ENCODE data around the gene HOXC12.
A peak's percentile ranks its signal among the peaks of the same experiment; 100 is the strongest.

HOXC12 gene

GRCh38 chr12:53927220-53928029, 27.3 kb upstream of the HOXC12 start:
- no peak overlapping the region for H3K4me3 ChIP-seq (ENCODE audit: severe bottlenecking)
- H3K27ac ChIP-seq (ENCODE audit: poor library complexity, severe bottlenecking), result no peak overlapping the region
- TF ChIP-seq CTCF (IDR thresholded peaks at IDR 0.05; ENCODE audit: poor library complexity, severe bottlenecking), result no peak
- DNase-seq (ENCODE audit: low spot score), result no peak
- H3K4me1 ChIP-seq (ENCODE audit: insufficient read depth, poor library complexity, severe bottlenecking), result no peaks in the 10 kb centered on the region
- no peak for ATAC-seq (ENCODE audit: low read depth)
- H3K36me3 ChIP-seq (ENCODE audit: low read depth), result no peaks in the 10 kb centered on the region
- H3K27me3 ChIP-seq (ENCODE audit: insufficient read depth, poor library complexity, severe bottlenecking), result peaks cover 87% of the 10 kb centered on the region
- H3K9me3 ChIP-seq (ENCODE audit: severe bottlenecking), result no peaks in the 10 kb centered on the region

GRCh38 chr12:53928054-53928835, 26.5 kb upstream of the HOXC12 start:
- no peak for DNase-seq (ENCODE audit: low spot score)
- TF ChIP-seq CTCF (IDR thresholded peaks at IDR 0.05; ENCODE audit: poor library complexity, severe bottlenecking), result no peak
- peak; percentile 48; the same call in 1 of the 3 replicates for ATAC-seq (ENCODE audit: low read depth)
- Histone ChIP-seq H3K27ac (ENCODE audit: poor library complexity, severe bottlenecking) (no peak overlapping the region), H3K9me3 (ENCODE audit: severe bottlenecking) (no peaks in the 10 kb centered on the region), H3K27me3 (ENCODE audit: insufficient read depth, poor library complexity, severe bottlenecking) (peaks cover 96% of the 10 kb centered on the region), H3K4me1 (ENCODE audit: insufficient read depth, poor library complexity, severe bottlenecking) (no peaks in the 10 kb centered on the region), H3K4me3 (ENCODE audit: severe bottlenecking) (no peak overlapping the region), H3K36me3 (ENCODE audit: low read depth) (no peaks in the 10 kb centered on the region)

GRCh38 chr12:53929527-53929926, 25.2 kb upstream of the HOXC12 start:
- H3K27ac ChIP-seq (ENCODE audit: poor library complexity, severe bottlenecking), result no peak overlapping the region
- peaks cover 97% of the 10 kb centered on the region for H3K27me3 ChIP-seq (ENCODE audit: insufficient read depth, poor library complexity, severe bottlenecking)
- DNase-seq (ENCODE audit: low spot score) (no peak), ATAC-seq (ENCODE audit: low read depth) (no peak)
- no peak overlapping the region for H3K4me3 ChIP-seq (ENCODE audit: severe bottlenecking)
- no peaks in the 10 kb centered on the region for H3K9me3 ChIP-seq (ENCODE audit: severe bottlenecking)
- no peak for TF ChIP-seq CTCF (IDR thresholded peaks at IDR 0.05; ENCODE audit: poor library complexity, severe bottlenecking)
- H3K4me1 ChIP-seq (ENCODE audit: insufficient read depth, poor library complexity, severe bottlenecking), result no peaks in the 10 kb centered on the region
- H3K36me3 ChIP-seq (ENCODE audit: low read depth), result no peaks in the 10 kb centered on the region

- ATAC-seq (ENCODE audit: low read depth) (no peak), DNase-seq (ENCODE audit: low spot score) (no peak)
- H3K27me3 ChIP-seq (ENCODE audit: insufficient read depth, poor library complexity, severe bottlenecking), result peaks cover 100% of the 10 kb centered on the region
- no peak for TF ChIP-seq CTCF (IDR thresholded peaks at IDR 0.05; ENCODE audit: poor library complexity, severe bottlenecking)
- H3K36me3 ChIP-seq (ENCODE audit: low read depth), result no peaks in the 10 kb centered on the region
- H3K4me1 ChIP-seq (ENCODE audit: insufficient read depth, poor library complexity, severe bottlenecking), result no peaks in the 10 kb centered on the region
- no peaks in the 10 kb centered on the region for H3K9me3 ChIP-seq (ENCODE audit: severe bottlenecking)
- no peak overlapping the region for H3K27ac ChIP-seq (ENCODE audit: poor library complexity, severe bottlenecking)
- H3K4me3 ChIP-seq (ENCODE audit: severe bottlenecking), result no peak overlapping the region
These were observed 24.0 kb upstream of the HOXC12 start for GRCh38 chr12:53930591-53931255.
